GM12878 (cell line): ENCODE measurements around the gene HEATR3. TPM values are rescaled to one million over a fixed set of nuclear protein-coding genes. Genes with fewer than 3 reads are reported as not detected.

ENCODE experiments used
- ATAC-seq: fragments of 200-7000 bp; cut with Tn5 transposase; 3 replicates; pipeline ENCODE4 v1.9.1; 2020; ENCODE audit warnings: mild to moderate bottlenecking, moderate library complexity
- BruUV-seq: library from RNA; stranded (reverse); fragments of 400-500 nt; replicated peaks from 2 replicates; lab custom pipeline; 2021; lab: Mats Ljungman, UMichigan
- CTCF ChIA-PET: fragments of 300-600 bp; sonication (Branson Sonifier 250); formaldehyde crosslinking; extraction: SDS; loops from one replicate; lab custom pipeline; 2021; ENCODE audit warnings: inconsistent platforms; lab: Yijun Ruan, JAX
- POLR2A ChIA-PET: fragments of 350-600 bp; formaldehyde crosslinking; extraction: SDS; loops from one replicate; lab custom pipeline; 2021; ENCODE audit warnings: inconsistent platforms; lab: Charles Lee
- RAD21 ChIA-PET: fragments of 300-600 bp; sonication (Branson Sonifier 250); formaldehyde crosslinking; loops from one replicate; lab custom pipeline; 2023; ENCODE audit warnings: antibody characterized with exemption; ENCODE audit not compliant: unreplicated experiment; lab: Charles Lee
- SMC1A ChIA-PET: fragments of 300-600 bp; sonication (Branson Sonifier 250); formaldehyde crosslinking; loops from one replicate; lab custom pipeline; 2023; ENCODE audit not compliant: unreplicated experiment, uncharacterized antibody; lab: Charles Lee
- DNase-seq: peaks from one replicate; pipeline ENCODE4 v3.0.0-alpha.2; 2011; ENCODE audit warnings: low read depth, low spot score
- FAIRE-seq: peaks from 3 replicates; lab custom pipeline; 2011; peaks lifted over from hg19 to GRCh38; lab: Jason Lieb, UNC
- H2AFZ ChIP-seq: 2 replicates; pipeline ENCODE4 v1.6.0; 2011; ENCODE audit warnings: low read depth, low read length, control low read depth; ENCODE audit not compliant: control insufficient read depth
- H3K27ac ChIP-seq: 2 replicates; pipeline ENCODE4 v1.5.1; 2011; ENCODE audit warnings: control low read depth; ENCODE audit not compliant: control insufficient read depth, insufficient read depth
- H3K27me3 ChIP-seq, 2 experiments: replicated peaks in 1 of 2; 2 replicates each; pipeline versions ENCODE4 v1.6.0 to v1.6.1; 2011; ENCODE audit warnings: low read length in 1 of 2; ENCODE audit not compliant: control insufficient read depth in 2 of 2, insufficient read depth in 2 of 2
- H3K36me3 ChIP-seq, 2 experiments: 2 replicates each; pipeline ENCODE4 v1.5.1; 2011; ENCODE audit warnings: low read length in 1 of 2; ENCODE audit not compliant: control insufficient read depth in 2 of 2, insufficient read depth in 2 of 2
- H3K4me1 ChIP-seq: 2 replicates; pipeline ENCODE4 v1.6.1; 2011; ENCODE audit warnings: mild to moderate bottlenecking, low read length, moderate library complexity, mixed read lengths; ENCODE audit not compliant: control insufficient read depth, insufficient read depth
- H3K4me2 ChIP-seq: 2 replicates; pipeline ENCODE4 v1.6.0; 2011; ENCODE audit warnings: control low read depth; ENCODE audit not compliant: control insufficient read depth, insufficient read depth
- H3K4me3 ChIP-seq: fragments of 200-600 bp; sonication (generic); 2 replicates; pipeline ENCODE4 v1.5.1; 2016
- H3K79me2 ChIP-seq: 2 replicates; pipeline ENCODE4 v1.6.0; 2011; ENCODE audit warnings: low read length; ENCODE audit not compliant: control insufficient read depth, insufficient read depth
- H3K9ac ChIP-seq: 2 replicates; pipeline ENCODE4 v1.8.0; 2011; ENCODE audit warnings: low read length, control low read depth, mixed read lengths; ENCODE audit not compliant: control insufficient read depth, insufficient read depth
- H3K9me3 ChIP-seq: replicated peaks from 3 replicates; pipeline ENCODE4 v1.5.1; 2011; ENCODE audit warnings: mild to moderate bottlenecking, low read length; ENCODE audit not compliant: control insufficient read depth, insufficient read depth
- H4K20me1 ChIP-seq: 2 replicates; pipeline ENCODE4 v1.6.0; 2011; ENCODE audit not compliant: control insufficient read depth, insufficient read depth
- BCL11A ChIP-seq: IDR thresholded peaks from 2 replicates; pipeline ENCODE4 v1.6.1; 2011; ENCODE audit warnings: low read depth, low read length
- CBX5 ChIP-seq: sonication (generic); IDR thresholded peaks from 2 replicates; pipeline ENCODE4 v1.6.1; 2016; ENCODE audit warnings: low read depth, moderate library complexity, mild to moderate bottlenecking, inconsistent platforms
- E4F1 ChIP-seq: fragments of 450-650 bp; IDR thresholded peaks from 2 replicates; pipeline ENCODE4 v1.6.1; 2018; ENCODE audit warnings: borderline replicate concordance, mild to moderate bottlenecking; ENCODE audit not compliant: partially characterized antibody
- EGR1 ChIP-seq, 2 experiments: IDR thresholded peaks; 1 replicate in 1 of 2; 2 replicates in 1 of 2; pipeline ENCODE4 v1.6.1; 2011 to 2012; ENCODE audit warnings: low read depth in 2 of 2, low read length in 2 of 2, borderline replicate concordance in 1 of 2, mild to moderate bottlenecking in 1 of 2, moderate library complexity in 1 of 2
- HSF1 ChIP-seq: fragments of 150-350 bp; IDR thresholded peaks from 2 replicates; pipeline ENCODE4 v1.6.1; 2014; ENCODE audit warnings: mild to moderate bottlenecking, low read depth, low read length
- RFX5 ChIP-seq: IDR thresholded peaks from 2 replicates; pipeline ENCODE4 v1.6.1; 2011; ENCODE audit warnings: low read depth, low read length, improper control_type of control experiment
- SMARCA5 ChIP-seq: fragments of 450-650 bp; IDR thresholded peaks from 2 replicates; pipeline ENCODE4 v1.6.1; 2017; ENCODE audit warnings: mild to moderate bottlenecking
- ZSCAN29 ChIP-seq: fragments of 450-650 bp; IDR thresholded peaks from 2 replicates; pipeline ENCODE4 v1.6.1; 2017; ENCODE audit warnings: mild to moderate bottlenecking, moderate library complexity
- WGBS: methylation state at CpG from one replicate; pipeline ENCODE4 v1.1.6; 2016; ENCODE audit warnings: low lambda C conversion rate; ENCODE audit not compliant: insufficient replicate concordance, insufficient coverage; ENCODE audit errors: missing lambda C conversion rate; 5-methylcytosine and 5-hydroxymethylcytosine counted together
- in situ Hi-C: fragments of 300-500 bp; cut with MboI; formaldehyde crosslinking; loops from 9 replicates; pipeline ENCODE4 v1.14.3; 2018; ENCODE audit warnings: mixed read lengths
- intact Hi-C: fragments of 100-400 bp; cut with micrococcal nuclease; formaldehyde crosslinking; loops from one replicate; pipeline ENCODE4 v1.14.2; 2022; ENCODE audit not compliant: unreplicated experiment
- polyA plus RNA-seq, 11 experiments: library from polyadenylated mRNA; depleted of rRNA in 4 of 11; unstranded in 6 of 11; stranded (reverse) in 5 of 11; fragments of >200 nt; fragmentation: Nextera tagmentation in 4 of 11; fragmentation: Illumina TruSeq in 1 of 11; extraction: Ambion mirVana in 4 of 11; extraction: Trizol in 1 of 11; gene quantifications; 1 replicate in 1 of 11; 2 replicates in 10 of 11; pipeline versions ENCODE4 v1.2.1 to v1.2.3, GENCODE V29; 2011 to 2016; ENCODE audit warnings: inconsistent platforms in 2 of 11, missing spikeins in 2 of 11, low read depth in 1 of 11
- total RNA-seq, 4 experiments: library from RNA; depleted of rRNA in 3 of 4; stranded (reverse); fragments of >200 nt in 3 of 4; fragmentation: Illumina TruSeq in 1 of 4; extraction: Trizol in 1 of 4; gene quantifications; 2 replicates each; pipeline versions ENCODE4 v1.2.1 to v1.2.3, GENCODE V29; 2013 to 2021

The HEATR3 gene
- total and polyA plus RNA-seq, 10 of the 15 experiments (the other 5 are each of a cell fraction or from before 2014, with no cell fraction given): 1.5 to 30.0 (median 17.7) TPM

GRCh38 chr16:50025537-50025931, 40.2 kb upstream of the HEATR3 start (continued):
- TF ChIP-seq E4F1 (no peak), HSF1 (no peak), EGR1 (IDR thresholded peaks at IDR 0.05; ENCODE audit: borderline replicate concordance in 1 of 2, low read depth in 2 of 2, low read length in 2 of 2) (0 out of 3 replicates have a peak, but pooled peaks of 1 of the 2 experiments have one; percentile 2), CBX5 (no peak)

- TF ChIP-seq ZSCAN29 (no peak), SMARCA5 (no peak), CBX5 (no peak), BCL11A (no peak), RFX5 (no peak)
- CTCF ChIA-PET: interaction anchor here (1.3 to 8.0 kb wide), 3 partner anchors 39 to 329 kb away, joined by 5 to 216 read pairs (median 80); partner anchors contain the start of gene HEATR3
- no peak overlapping the region for H3K27ac ChIP-seq
- 0 out of 2 replicates have a peak, but pooled peaks cover 3% of the 10 kb centered on the region for H3K4me1 ChIP-seq
- DNase-seq (no peak), FAIRE-seq (no peak), ATAC-seq (no peak)
- intact Hi-C loops: loop anchor here (10.0 kb wide), 1 partner anchor 337 kb away; the partner anchor contains the start of gene BRD7
- RAD21 ChIA-PET: interaction anchor here (0.7 to 7.9 kb wide), 4 partner anchors 38 to 614 kb away, joined by 3 to 191 read pairs (median 4); partner anchors contain the start of gene HEATR3
- H3K9ac ChIP-seq: no peak overlapping the region
- 99% methylated on average over 5 of the region's 5 CpGs for WGBS
- H3K27me3 ChIP-seq: no peaks in the 10 kb centered on the region
- H3K4me2 ChIP-seq: no peak overlapping the region
- BruUV-seq: no TSS peak
- peaks cover 0 to 19% of the 10 kb centered on the region in 2 experiments; a peak in 1 of 4 replicates for H3K36me3 ChIP-seq
- H3K9me3 ChIP-seq: no peaks in the 10 kb centered on the region
- no peaks in the 10 kb centered on the region for H4K20me1 ChIP-seq
- in situ Hi-C loops: no loop called here
- H3K4me3 ChIP-seq: no peak overlapping the region
- POLR2A ChIA-PET: interaction anchor here (0.7 kb wide), 2 partner anchors 27 to 255 kb away, joined by 3 to 4 read pairs; no protein-coding TSS in a partner anchor
- peaks cover 16% of the 10 kb centered on the region for H3K79me2 ChIP-seq
- H2AFZ ChIP-seq: no peak overlapping the region
- SMC1A ChIA-PET: interaction anchor here (0.8 to 7.0 kb wide), 4 partner anchors 10 to 779 kb away, joined by 3 to 137 read pairs (median 4); no protein-coding TSS in a partner anchor
Measured at GRCh38 chr16:50027829-50028228, 37.9 kb upstream of the HEATR3 start.
